Osteocyte (in vitro differentiated cells): ENCODE data around the gene AK5. TPM values are rescaled to one million over a fixed set of nuclear protein-coding genes. Genes with fewer than 3 reads are reported as not detected.

Experiments
- DNase-seq: peaks from one replicate; pipeline ENCODE4 v3.0.0; 2021; ENCODE audit warnings: mixed read lengths; ENCODE audit not compliant: unreplicated experiment; ENCODE audit errors: extremely low spot score
- H3K27ac Mint-ChIP-seq: one replicate; pipeline ENCODE4 v1.8.0; 2021; ENCODE audit warnings: mild to moderate bottlenecking, mixed read lengths; ENCODE audit not compliant: unreplicated experiment
- H3K27me3 Mint-ChIP-seq: one replicate; pipeline ENCODE4 v1.8.0; 2021; ENCODE audit warnings: mixed read lengths; ENCODE audit not compliant: unreplicated experiment
- H3K36me3 Mint-ChIP-seq: one replicate; pipeline ENCODE4 v1.8.0; 2021; ENCODE audit warnings: mixed read lengths; ENCODE audit not compliant: unreplicated experiment
- H3K4me1 Mint-ChIP-seq: one replicate; pipeline ENCODE4 v1.8.0; 2021; ENCODE audit warnings: mixed read lengths; ENCODE audit not compliant: unreplicated experiment
- H3K4me3 Mint-ChIP-seq: one replicate; pipeline ENCODE4 v1.8.0; 2021; ENCODE audit warnings: mild to moderate bottlenecking, moderate library complexity, mixed read lengths; ENCODE audit not compliant: unreplicated experiment
- H3K9me3 Mint-ChIP-seq: one replicate; pipeline ENCODE4 v1.8.0; 2021; ENCODE audit warnings: mixed read lengths; ENCODE audit not compliant: unreplicated experiment
- CTCF ChIP-seq: fragments of 200-600 bp; sonication (generic); IDR thresholded peaks from 2 replicates; pipeline ENCODE4 v1.5.0; 2021; ENCODE audit warnings: antibody characterized with exemption, mild to moderate bottlenecking, moderate library complexity
- total RNA-seq: library from RNA; stranded (reverse); gene quantifications from 2 replicates; pipeline ENCODE4 v1.2.1, GENCODE V29; 2021

AK5 gene
- total RNA-seq, 1 donor from 2014 or later: 38.1 TPM

GRCh38 chr1:77347646-77348045 lies 65.8 kb downstream of the AK5 start:
- Mint-ChIP-seq H3K36me3 (no peaks in the 10 kb centered on the region), H3K9me3 (no peaks in the 10 kb centered on the region), H3K4me1 (peaks cover 28% of the 10 kb centered on the region), H3K27me3 (no peaks in the 10 kb centered on the region), H3K27ac (peak overlapping the region; percentile 77), H3K4me3 (no peak overlapping the region)
- no peak for TF ChIP-seq CTCF
- DNase-seq: no peak

- TF ChIP-seq CTCF: no peak
- DNase-seq: no peak
- H3K36me3 Mint-ChIP-seq: no peaks in the 10 kb centered on the region
- no peaks in the 10 kb centered on the region for H3K9me3 Mint-ChIP-seq
- no peaks in the 10 kb centered on the region for H3K27me3 Mint-ChIP-seq
- H3K4me1 Mint-ChIP-seq: peaks cover 26% of the 10 kb centered on the region
- H3K4me3 Mint-ChIP-seq: no peak overlapping the region
- H3K27ac Mint-ChIP-seq: peak overlapping the region; percentile 77
These were observed 66.7 kb downstream of the AK5 start for GRCh38 chr1:77348549-77348948.

GRCh38 chr1:77349275-77349674 lies 67.5 kb downstream of the AK5 start:
- DNase-seq: no peak
- no peak for TF ChIP-seq CTCF
- H3K36me3 Mint-ChIP-seq: no peaks in the 10 kb centered on the region
- no peak overlapping the region for H3K4me3 Mint-ChIP-seq
- peaks cover 18% of the 10 kb centered on the region for H3K4me1 Mint-ChIP-seq
- no peak overlapping the region for H3K27ac Mint-ChIP-seq
- no peaks in the 10 kb centered on the region for H3K9me3 Mint-ChIP-seq
- no peaks in the 10 kb centered on the region for H3K27me3 Mint-ChIP-seq

- Mint-ChIP-seq H3K4me1 (peaks cover 18% of the 10 kb centered on the region), H3K27ac (no peak overlapping the region), H3K9me3 (no peaks in the 10 kb centered on the region), H3K27me3 (no peaks in the 10 kb centered on the region), H3K36me3 (no peaks in the 10 kb centered on the region), H3K4me3 (no peak overlapping the region)
- TF ChIP-seq CTCF: no peak
- no peak for DNase-seq
These were observed 68.4 kb downstream of the AK5 start for GRCh38 chr1:77350012-77350770.

- H3K27me3 Mint-ChIP-seq: no peaks in the 10 kb centered on the region
- no peak for DNase-seq
These were observed 72.7 kb downstream of the AK5 start for GRCh38 chr1:77354536-77354935.

More at GRCh38 chr1:77354536-77354935, 72.7 kb downstream of the AK5 start:
- Mint-ChIP-seq H3K9me3 (no peaks in the 10 kb centered on the region), H3K36me3 (peaks cover 3% of the 10 kb centered on the region), H3K27ac (no peak overlapping the region), H3K4me3 (no peak overlapping the region), H3K4me1 (peaks cover 5% of the 10 kb centered on the region)
- TF ChIP-seq CTCF: no peak
